Thyroid gland (tissue), 4 donors: ENCODE results near the gene GNB2.

Experiments
- POLR2A ChIP-seq, 2 donors: fragments of 450-650 bp; IDR thresholded peaks; one replicate each; pipeline ENCODE4 v1.6.1; 2017; ENCODE audit warnings: antibody characterized with exemption in 2 of 2, mild to moderate bottlenecking in 2 of 2, moderate library complexity in 1 of 2
- TF ChIP-seq, protein P1 (sequence below), 6 experiments: fragments of 200-600 bp in 3 of 6; fragments of 450-650 bp in 3 of 6; sonication (generic) in 3 of 6; IDR thresholded peaks; one replicate each; pipeline ENCODE4 v1.5.1; 2016 to 2019; ENCODE audit warnings: antibody characterized with exemption in 6 of 6, mild to moderate bottlenecking in 2 of 6, inconsistent platforms in 1 of 6, moderate library complexity in 1 of 6

DNA sequence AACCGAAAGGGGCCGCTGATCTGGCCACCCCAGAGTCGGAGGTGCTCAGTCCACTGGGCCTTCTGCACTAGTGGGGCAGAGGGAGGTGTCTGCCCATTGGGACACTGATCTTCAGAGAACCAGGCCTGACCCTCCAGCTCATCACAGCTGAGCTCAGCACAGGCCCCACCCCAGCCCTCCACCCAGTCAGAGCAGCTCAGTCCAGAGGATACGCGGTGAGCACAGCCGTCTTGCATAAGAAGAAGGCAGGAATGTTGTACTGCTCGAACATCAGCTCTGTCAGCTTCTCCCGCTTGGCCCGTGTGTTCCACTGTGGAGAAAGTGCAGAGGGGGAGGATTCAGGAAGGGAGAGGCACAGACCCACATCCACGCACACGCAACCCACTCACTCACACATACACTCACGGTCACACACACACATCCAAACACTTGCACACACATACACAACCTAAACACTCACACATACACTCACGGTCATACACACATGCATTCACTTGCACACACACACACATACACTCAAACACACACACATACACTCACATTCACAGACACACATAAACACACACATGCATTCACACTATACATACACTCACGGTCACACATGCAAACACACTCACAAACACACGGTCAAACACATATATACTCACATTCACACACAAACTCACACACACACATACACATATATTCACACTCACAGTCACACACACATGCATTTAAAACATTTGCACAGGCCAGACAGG, 23.5 kb upstream of the GNB2 start:
- TF ChIP-seq, protein P1, sequence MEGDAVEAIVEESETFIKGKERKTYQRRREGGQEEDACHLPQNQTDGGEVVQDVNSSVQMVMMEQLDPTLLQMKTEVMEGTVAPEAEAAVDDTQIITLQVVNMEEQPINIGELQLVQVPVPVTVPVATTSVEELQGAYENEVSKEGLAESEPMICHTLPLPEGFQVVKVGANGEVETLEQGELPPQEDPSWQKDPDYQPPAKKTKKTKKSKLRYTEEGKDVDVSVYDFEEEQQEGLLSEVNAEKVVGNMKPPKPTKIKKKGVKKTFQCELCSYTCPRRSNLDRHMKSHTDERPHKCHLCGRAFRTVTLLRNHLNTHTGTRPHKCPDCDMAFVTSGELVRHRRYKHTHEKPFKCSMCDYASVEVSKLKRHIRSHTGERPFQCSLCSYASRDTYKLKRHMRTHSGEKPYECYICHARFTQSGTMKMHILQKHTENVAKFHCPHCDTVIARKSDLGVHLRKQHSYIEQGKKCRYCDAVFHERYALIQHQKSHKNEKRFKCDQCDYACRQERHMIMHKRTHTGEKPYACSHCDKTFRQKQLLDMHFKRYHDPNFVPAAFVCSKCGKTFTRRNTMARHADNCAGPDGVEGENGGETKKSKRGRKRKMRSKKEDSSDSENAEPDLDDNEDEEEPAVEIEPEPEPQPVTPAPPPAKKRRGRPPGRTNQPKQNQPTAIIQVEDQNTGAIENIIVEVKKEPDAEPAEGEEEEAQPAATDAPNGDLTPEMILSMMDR (IDR thresholded peaks at IDR 0.05) = no peak
- no peak for TF ChIP-seq POLR2A (IDR thresholded peaks at IDR 0.05)
